Keratinocyte (primary cell): ENCODE measurements around the gene NFATC3. TPM values are rescaled to one million over a fixed set of nuclear protein-coding genes. Genes with fewer than 3 reads are reported as not detected.
"Not testable (repeated sequence)": the region's sequence is repeated elsewhere in the genome, so short reads cannot be mapped to it uniquely, and the experiment has no call there.

Source experiments
- DNase-seq: peaks from one replicate; pipeline ENCODE4 v3.0.0-alpha.2; 2011; ENCODE audit warnings: low read depth, missing footprints, low spot score
- FAIRE-seq: peaks from 2 replicates; lab custom pipeline; 2011; peaks lifted over from hg19 to GRCh38; lab: Jason Lieb, UNC
- H2AFZ ChIP-seq: 2 replicates; pipeline ENCODE4 v1.6.0; 2012; ENCODE audit warnings: low read length, control low read depth, inconsistent platforms; ENCODE audit not compliant: control insufficient read depth
- H3K27ac ChIP-seq: 2 replicates; pipeline ENCODE4 v1.5.1; 2011; ENCODE audit warnings: low read length; ENCODE audit not compliant: control insufficient read depth, insufficient read depth
- H3K27me3 ChIP-seq: 3 replicates; pipeline ENCODE4 v1.6.0; 2011; ENCODE audit warnings: low read length; ENCODE audit not compliant: control insufficient read depth, insufficient read depth; ENCODE audit errors: extremely low read depth
- H3K36me3 ChIP-seq, 2 experiments: 2 replicates in 1 of 2; 3 replicates in 1 of 2; pipeline ENCODE4 v1.5.1; 2011; ENCODE audit warnings: low read length in 2 of 2, mild to moderate bottlenecking in 1 of 2; ENCODE audit not compliant: control insufficient read depth in 2 of 2, insufficient read depth in 2 of 2; ENCODE audit errors: extremely low read depth in 1 of 2
- H3K4me1 ChIP-seq: 3 replicates; pipeline ENCODE4 v1.5.1; 2011; ENCODE audit warnings: low read length; ENCODE audit not compliant: control insufficient read depth, insufficient read depth; ENCODE audit errors: extremely low read depth
- H3K4me2 ChIP-seq: 3 replicates; pipeline ENCODE4 v1.6.0; 2011; ENCODE audit warnings: low read depth, low read length; ENCODE audit not compliant: control insufficient read depth, insufficient read depth; ENCODE audit errors: extremely low read depth
- H3K4me3 ChIP-seq, 3 experiments: fragments of 200-600 bp in 1 of 3; sonication (generic) in 1 of 3; 2 replicates in 2 of 3; 3 replicates in 1 of 3; pipeline ENCODE4 v1.5.1; 2011 to 2016; ENCODE audit warnings: low read length in 3 of 3, mild to moderate bottlenecking in 3 of 3, control low read depth in 2 of 3, inconsistent platforms in 1 of 3, low read depth in 1 of 3, mixed read lengths in 1 of 3, mixed run types in 1 of 3, moderate library complexity in 1 of 3; ENCODE audit not compliant: control insufficient read depth in 2 of 3, insufficient read depth in 2 of 3; ENCODE audit errors: extremely low read depth in 1 of 3
- H3K79me2 ChIP-seq: 2 replicates; pipeline ENCODE4 v1.6.0; 2012; ENCODE audit warnings: low read length; ENCODE audit not compliant: control insufficient read depth, insufficient read depth
- H3K9ac ChIP-seq: 3 replicates; pipeline ENCODE4 v1.6.0; 2011; ENCODE audit warnings: low read length; ENCODE audit not compliant: control insufficient read depth, insufficient read depth; ENCODE audit errors: extremely low read depth
- H3K9me1 ChIP-seq: 3 replicates; pipeline ENCODE4 v1.6.0; 2011; ENCODE audit warnings: low read length; ENCODE audit not compliant: control insufficient read depth, insufficient read depth; ENCODE audit errors: extremely low read depth
- H3K9me3 ChIP-seq: 2 replicates; pipeline ENCODE4 v1.5.1; 2012; ENCODE audit warnings: low read depth, low read length; ENCODE audit not compliant: control insufficient read depth
- H4K20me1 ChIP-seq: 3 replicates; pipeline ENCODE4 v1.6.0; 2011; ENCODE audit warnings: low read length; ENCODE audit not compliant: control insufficient read depth, insufficient read depth; ENCODE audit errors: extremely low read depth
- EZH2 ChIP-seq: IDR thresholded peaks from one replicate; pipeline ENCODE4 v1.6.1; 2012; ENCODE audit warnings: inconsistent platforms, mild to moderate bottlenecking, low read length, moderate library complexity
- dilution Hi-C: fragments of 300-500 bp; cut with MboI; formaldehyde crosslinking; loops from one replicate; pipeline ENCODE4 v1.7.0; 2020; ENCODE audit warnings: low sequenced_read_pairs; ENCODE audit not compliant: extremely low pct_ligation_motif_present
- polyA plus RNA-seq, 5 experiments: library from polyadenylated mRNA; depleted of rRNA in 3 of 5; stranded (reverse) in 3 of 5; stranded (forward) in 1 of 5; unstranded in 1 of 5; fragments of >200 nt; gene quantifications; 1 replicate in 1 of 5; 2 replicates in 3 of 5; 3 replicates in 1 of 5; pipeline versions ENCODE4 v1.2.1 to v1.2.3, GENCODE V29; 2011 to 2012; ENCODE audit warnings: missing spikeins in 2 of 5, low read depth in 1 of 5, low replicate concordance in 1 of 5
- TF ChIP-seq, protein P1 (sequence below), 3 experiments: IDR thresholded peaks in 1 of 3; conservative IDR thresholded peaks in 1 of 3; optimal IDR thresholded peaks in 1 of 3; 2 replicates in 2 of 3; 3 replicates in 1 of 3; pipeline versions ENCODE3 to v1.5.1; 2011; ENCODE audit warnings: low read length in 3 of 3, mild to moderate bottlenecking in 3 of 3, moderate library complexity in 2 of 3, control low read depth in 1 of 3, inconsistent platforms in 1 of 3; ENCODE audit not compliant: insufficient read depth in 2 of 3; ENCODE audit errors: extremely low read depth in 1 of 3

Gene NFATC3
- polyA plus RNA-seq, 1 donor (not counting 4 experiments of a cell fraction or from before 2014, with no cell fraction given): 11.5 TPM

DNA sequence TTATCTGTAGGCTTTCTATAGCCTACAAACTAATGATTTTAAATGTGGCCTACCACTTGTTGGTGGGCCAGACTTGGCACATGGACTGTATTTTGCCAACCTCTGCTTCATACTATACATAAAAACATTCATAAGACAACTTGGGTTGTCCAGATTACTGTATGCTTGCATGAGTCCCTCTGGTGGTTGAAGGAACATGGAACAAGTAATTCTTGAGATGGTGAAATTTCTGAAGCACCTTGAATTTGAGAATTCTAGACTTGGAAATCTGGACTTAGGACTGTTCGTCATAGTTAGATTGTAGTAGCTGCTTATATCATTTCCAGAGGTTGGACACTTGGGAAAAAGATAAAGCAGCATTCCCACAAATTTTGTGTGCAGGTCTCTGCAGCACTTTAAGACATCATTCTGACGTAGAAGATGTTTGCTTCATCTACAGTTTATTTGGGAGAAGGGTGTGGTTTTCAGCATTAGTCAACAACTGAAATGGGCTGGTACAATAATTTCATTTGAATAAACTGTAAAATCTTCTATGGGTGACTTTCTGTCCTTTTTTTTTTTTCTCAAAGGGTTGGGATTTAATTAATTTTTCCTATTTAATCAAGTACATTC, 31.2 kb downstream of the NFATC3 start:
- no peak for TF ChIP-seq EZH2
- TF ChIP-seq, protein P1, sequence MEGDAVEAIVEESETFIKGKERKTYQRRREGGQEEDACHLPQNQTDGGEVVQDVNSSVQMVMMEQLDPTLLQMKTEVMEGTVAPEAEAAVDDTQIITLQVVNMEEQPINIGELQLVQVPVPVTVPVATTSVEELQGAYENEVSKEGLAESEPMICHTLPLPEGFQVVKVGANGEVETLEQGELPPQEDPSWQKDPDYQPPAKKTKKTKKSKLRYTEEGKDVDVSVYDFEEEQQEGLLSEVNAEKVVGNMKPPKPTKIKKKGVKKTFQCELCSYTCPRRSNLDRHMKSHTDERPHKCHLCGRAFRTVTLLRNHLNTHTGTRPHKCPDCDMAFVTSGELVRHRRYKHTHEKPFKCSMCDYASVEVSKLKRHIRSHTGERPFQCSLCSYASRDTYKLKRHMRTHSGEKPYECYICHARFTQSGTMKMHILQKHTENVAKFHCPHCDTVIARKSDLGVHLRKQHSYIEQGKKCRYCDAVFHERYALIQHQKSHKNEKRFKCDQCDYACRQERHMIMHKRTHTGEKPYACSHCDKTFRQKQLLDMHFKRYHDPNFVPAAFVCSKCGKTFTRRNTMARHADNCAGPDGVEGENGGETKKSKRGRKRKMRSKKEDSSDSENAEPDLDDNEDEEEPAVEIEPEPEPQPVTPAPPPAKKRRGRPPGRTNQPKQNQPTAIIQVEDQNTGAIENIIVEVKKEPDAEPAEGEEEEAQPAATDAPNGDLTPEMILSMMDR (optimal IDR thresholded peaks at IDR 0.05 in 1 of 3, IDR thresholded peaks at IDR 0.05 in 1 of 3, conservative IDR thresholded peaks at IDR 0.05 in 1 of 3; ENCODE audit: extremely low read depth in 1 of 3, insufficient read depth in 2 of 3, low read length in 3 of 3): peak in 2 of 3 experiments; percentile 48 to 55
- Histone ChIP-seq H3K9me1 (no peaks in the 10 kb centered on the region), H3K27ac (no peak overlapping the region), H2AFZ (no peak overlapping the region), H3K4me2 (no peak overlapping the region), H4K20me1 (no peaks in the 10 kb centered on the region), H3K9me3 (no peaks in the 10 kb centered on the region), H3K4me3 (no peak overlapping the region), H3K9ac (no peak overlapping the region), H3K79me2 (peaks cover 40% of the 10 kb centered on the region), H3K27me3 (no peaks in the 10 kb centered on the region), H3K4me1 (no peaks in the 10 kb centered on the region), H3K36me3 (no peaks in the 10 kb centered on the region)
- FAIRE-seq (peak; percentile 74), DNase-seq (no peak)
- dilution Hi-C loops: no loop called here

- no peaks in the 10 kb centered on the region for H3K9me1 ChIP-seq
- no peak overlapping the region for H2AFZ ChIP-seq
- dilution Hi-C loops: no loop called here
- no peaks in the 10 kb centered on the region for H3K9me3 ChIP-seq
- no peak overlapping the region for H3K27ac ChIP-seq
- no peak overlapping the region for H3K4me2 ChIP-seq
- no peak for TF ChIP-seq EZH2
- TF ChIP-seq, protein P1 (optimal IDR thresholded peaks at IDR 0.05 in 1 of 3, IDR thresholded peaks at IDR 0.05 in 1 of 3, conservative IDR thresholded peaks at IDR 0.05 in 1 of 3; ENCODE audit: extremely low read depth in 1 of 3, insufficient read depth in 2 of 3, low read length in 3 of 3): no peak
- no peak for DNase-seq
- no peaks in the 10 kb centered on the region for H4K20me1 ChIP-seq
- no peak overlapping the region for H3K9ac ChIP-seq
- FAIRE-seq: no peak
- H3K4me1 ChIP-seq: no peaks in the 10 kb centered on the region
- no peak overlapping the region for H3K4me3 ChIP-seq
- peaks cover 34% of the 10 kb centered on the region for H3K79me2 ChIP-seq
- no peaks in the 10 kb centered on the region for H3K27me3 ChIP-seq
- H3K36me3 ChIP-seq: peaks cover 0 to 3% of the 10 kb centered on the region in 2 experiments
These were observed 32.7 kb downstream of the NFATC3 start for GRCh38 chr16:68117884-68118283.

- H3K27ac ChIP-seq, H3K36me3 ChIP-seq, FAIRE-seq, H3K4me3 ChIP-seq, H3K4me1 ChIP-seq, H3K9me1 ChIP-seq, H3K4me2 ChIP-seq, H3K27me3 ChIP-seq, H3K9ac ChIP-seq, H3K9me3 ChIP-seq, H2AFZ ChIP-seq, DNase-seq, H4K20me1 ChIP-seq, dilution Hi-C loops: not testable (repeated sequence)
- peaks cover 26% of the 10 kb centered on the region for H3K79me2 ChIP-seq
These were observed 33.8 kb downstream of the NFATC3 start for GRCh38 chr16:68118954-68119353.

DNA sequence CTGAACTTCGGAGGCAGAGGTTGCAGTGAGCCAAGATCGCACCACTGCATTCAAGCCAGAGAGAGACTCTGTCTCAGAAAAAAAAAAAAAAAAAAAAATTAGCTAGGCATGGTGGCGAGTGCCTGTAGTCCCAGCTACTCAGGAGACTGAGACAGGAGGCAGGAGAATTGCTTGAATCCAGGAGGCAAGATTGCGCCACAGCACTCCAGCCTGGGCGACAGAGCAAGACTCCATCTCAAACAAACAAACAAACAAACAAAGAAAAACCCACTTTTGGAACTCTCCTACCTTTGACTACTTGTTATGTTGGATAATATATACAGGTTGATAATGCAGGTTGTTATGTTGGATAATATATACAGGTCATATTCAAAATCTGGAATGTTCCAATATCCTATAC, 35.3 kb downstream of the NFATC3 start:
- dilution Hi-C loops, H4K20me1 ChIP-seq: not testable (repeated sequence)
- H3K79me2 ChIP-seq: peaks cover 20% of the 10 kb centered on the region

More for the DNA sequence above, 35.3 kb downstream of the NFATC3 start:
- not testable (repeated sequence) for DNase-seq, H3K4me1 ChIP-seq, H3K4me3 ChIP-seq, H3K36me3 ChIP-seq, H3K9me3 ChIP-seq, H3K27me3 ChIP-seq, H3K27ac ChIP-seq, FAIRE-seq, H2AFZ ChIP-seq, H3K9ac ChIP-seq, H3K9me1 ChIP-seq, H3K4me2 ChIP-seq
